Activated naive CD4-positive, alpha-beta T cell treated with anti-CD3 and anti-CD28 coated beads, Interleukin-2, amount 50 U/mL, for 24 hours (primary cell): ENCODE results near the gene CEP290.
A peak's percentile ranks its signal among the peaks of the same experiment; 100 is the strongest.

Source experiments
- H3K27ac Mint-ChIP-seq: one replicate; pipeline ENCODE4 v1.8.0; 2021; ENCODE audit warnings: mild to moderate bottlenecking, mixed read lengths
- H3K27me3 Mint-ChIP-seq: one replicate; pipeline ENCODE4 v1.8.0; 2021; ENCODE audit warnings: mixed read lengths
- H3K36me3 Mint-ChIP-seq: one replicate; pipeline ENCODE4 v1.8.0; 2021; ENCODE audit warnings: mixed read lengths
- H3K4me1 Mint-ChIP-seq: one replicate; pipeline ENCODE4 v1.8.0; 2021; ENCODE audit warnings: mixed read lengths
- H3K4me3 Mint-ChIP-seq: one replicate; pipeline ENCODE4 v1.8.0; 2021; ENCODE audit warnings: mild to moderate bottlenecking, mixed read lengths
- H3K9me3 Mint-ChIP-seq: one replicate; pipeline ENCODE4 v1.8.0; 2021; ENCODE audit warnings: mixed read lengths

CEP290 gene

GRCh38 chr12:88141774-88142609, at the start of gene CEP290, which contains the start of gene TMTC3:
Gene CEP290 (minus strand): TSS chr12:88142088. CDS start chr12:88141307, 781 bp downstream.
Gene TMTC3 (plus strand): TSS chr12:88142307. CDS start chr12:88148316, 6,009 bp downstream.
- no peaks in the 10 kb centered on the region for H3K9me3 Mint-ChIP-seq

GRCh38 chr12:88188180-88188579, 46.3 kb upstream of the CEP290 start:
- H3K36me3 Mint-ChIP-seq = peaks cover 16% of the 10 kb centered on the region
- H3K9me3 Mint-ChIP-seq = no peaks in the 10 kb centered on the region
- H3K27ac Mint-ChIP-seq = no peak overlapping the region
- H3K4me1 Mint-ChIP-seq = no peaks in the 10 kb centered on the region
- H3K4me3 Mint-ChIP-seq = no peak overlapping the region
- no peaks in the 10 kb centered on the region for H3K27me3 Mint-ChIP-seq

More at GRCh38 chr12:88141774-88142609, at the start of gene CEP290, which contains the start of gene TMTC3:
- H3K27ac Mint-ChIP-seq = peak within 1 kb of the TSS; percentile 96
- peak within 1 kb of the TSS; percentile 92 for H3K4me3 Mint-ChIP-seq
- peaks cover 13% of the 10 kb centered on the region for H3K36me3 Mint-ChIP-seq
- H3K4me1 Mint-ChIP-seq = peaks cover 61% of the 10 kb centered on the region
- no peaks in the 10 kb centered on the region for H3K27me3 Mint-ChIP-seq

- Mint-ChIP-seq H3K4me1 (no peaks in the 10 kb centered on the region), H3K9me3 (no peaks in the 10 kb centered on the region), H3K36me3 (peaks cover 19% of the 10 kb centered on the region), H3K27me3 (no peaks in the 10 kb centered on the region), H3K4me3 (no peak overlapping the region), H3K27ac (no peak overlapping the region)
Observed at GRCh38 chr12:88187571-88187970, 45.7 kb upstream of the CEP290 start.

GRCh38 chr12:88185988-88186387, 44.1 kb upstream of the CEP290 start:
- Mint-ChIP-seq H3K27ac (no peak overlapping the region), H3K9me3 (peaks cover 5% of the 10 kb centered on the region), H3K36me3 (peaks cover 30% of the 10 kb centered on the region), H3K4me3 (no peak overlapping the region), H3K27me3 (no peaks in the 10 kb centered on the region), H3K4me1 (no peaks in the 10 kb centered on the region)

- Mint-ChIP-seq H3K27ac (no peak overlapping the region), H3K27me3 (no peaks in the 10 kb centered on the region), H3K4me3 (no peak overlapping the region), H3K9me3 (peaks cover 6% of the 10 kb centered on the region), H3K4me1 (no peaks in the 10 kb centered on the region), H3K36me3 (peaks cover 33% of the 10 kb centered on the region)
Observed at GRCh38 chr12:88185279-88185678, 43.4 kb upstream of the CEP290 start.

- peaks cover 42% of the 10 kb centered on the region for H3K36me3 Mint-ChIP-seq
- H3K9me3 Mint-ChIP-seq = peaks cover 6% of the 10 kb centered on the region
- H3K27me3 Mint-ChIP-seq = no peaks in the 10 kb centered on the region
- H3K4me1 Mint-ChIP-seq = no peaks in the 10 kb centered on the region
- no peak overlapping the region for H3K4me3 Mint-ChIP-seq
- H3K27ac Mint-ChIP-seq = no peak overlapping the region
Observed at GRCh38 chr12:88184196-88184595, 42.3 kb upstream of the CEP290 start.

- peaks cover 49% of the 10 kb centered on the region for H3K36me3 Mint-ChIP-seq
- H3K27ac Mint-ChIP-seq = no peak overlapping the region
- peaks cover 6% of the 10 kb centered on the region for H3K9me3 Mint-ChIP-seq
- no peak overlapping the region for H3K4me3 Mint-ChIP-seq
- H3K4me1 Mint-ChIP-seq = no peaks in the 10 kb centered on the region
- no peaks in the 10 kb centered on the region for H3K27me3 Mint-ChIP-seq
Observed at GRCh38 chr12:88182416-88182815, 40.5 kb upstream of the CEP290 start.

GRCh38 chr12:88181881-88182280, 40.0 kb upstream of the CEP290 start:
- H3K4me1 Mint-ChIP-seq = no peaks in the 10 kb centered on the region
- H3K9me3 Mint-ChIP-seq = peaks cover 6% of the 10 kb centered on the region
- H3K4me3 Mint-ChIP-seq = no peak overlapping the region
- no peaks in the 10 kb centered on the region for H3K27me3 Mint-ChIP-seq
- H3K36me3 Mint-ChIP-seq = peaks cover 52% of the 10 kb centered on the region
- H3K27ac Mint-ChIP-seq = no peak overlapping the region

- Mint-ChIP-seq H3K4me1 (no peaks in the 10 kb centered on the region), H3K9me3 (peaks cover 6% of the 10 kb centered on the region), H3K27me3 (no peaks in the 10 kb centered on the region), H3K4me3 (no peak overlapping the region), H3K36me3 (peaks cover 52% of the 10 kb centered on the region), H3K27ac (no peak overlapping the region)
Observed at GRCh38 chr12:88179436-88180014, 37.6 kb upstream of the CEP290 start.

- Mint-ChIP-seq H3K4me3 (no peak overlapping the region), H3K9me3 (no peaks in the 10 kb centered on the region), H3K36me3 (peaks cover 41% of the 10 kb centered on the region), H3K27me3 (no peaks in the 10 kb centered on the region), H3K4me1 (no peaks in the 10 kb centered on the region), H3K27ac (peak overlapping the region; percentile 14)
Observed at GRCh38 chr12:88175544-88175943, 33.7 kb upstream of the CEP290 start.

GRCh38 chr12:88172844-88173407, 31.0 kb upstream of the CEP290 start:
- no peak overlapping the region for H3K4me3 Mint-ChIP-seq
- no peaks in the 10 kb centered on the region for H3K27me3 Mint-ChIP-seq
- H3K36me3 Mint-ChIP-seq = peaks cover 43% of the 10 kb centered on the region
- H3K4me1 Mint-ChIP-seq = no peaks in the 10 kb centered on the region
- H3K9me3 Mint-ChIP-seq = no peaks in the 10 kb centered on the region
- H3K27ac Mint-ChIP-seq = no peak overlapping the region

- no peak overlapping the region for H3K27ac Mint-ChIP-seq
- H3K4me1 Mint-ChIP-seq = no peaks in the 10 kb centered on the region
- peaks cover 33% of the 10 kb centered on the region for H3K36me3 Mint-ChIP-seq
Observed at GRCh38 chr12:88167384-88167783, 25.5 kb upstream of the CEP290 start.

GRCh38 chr12:88166179-88166578, 24.3 kb upstream of the CEP290 start:
- peaks cover 33% of the 10 kb centered on the region for H3K36me3 Mint-ChIP-seq
- H3K9me3 Mint-ChIP-seq = no peaks in the 10 kb centered on the region
- H3K27me3 Mint-ChIP-seq = no peaks in the 10 kb centered on the region

More at GRCh38 chr12:88167384-88167783, 25.5 kb upstream of the CEP290 start:
- H3K4me3 Mint-ChIP-seq = no peak overlapping the region
- H3K9me3 Mint-ChIP-seq = no peaks in the 10 kb centered on the region
- no peaks in the 10 kb centered on the region for H3K27me3 Mint-ChIP-seq

GRCh38 chr12:88163371-88163770, 21.5 kb upstream of the CEP290 start:
- peaks cover 24% of the 10 kb centered on the region for H3K36me3 Mint-ChIP-seq
- H3K27me3 Mint-ChIP-seq = no peaks in the 10 kb centered on the region
- H3K4me1 Mint-ChIP-seq = no peaks in the 10 kb centered on the region
- H3K4me3 Mint-ChIP-seq = no peak overlapping the region
- no peak overlapping the region for H3K27ac Mint-ChIP-seq
- H3K9me3 Mint-ChIP-seq = no peaks in the 10 kb centered on the region

More at GRCh38 chr12:88166179-88166578, 24.3 kb upstream of the CEP290 start:
- H3K27ac Mint-ChIP-seq = no peak overlapping the region
- no peak overlapping the region for H3K4me3 Mint-ChIP-seq
- H3K4me1 Mint-ChIP-seq = no peaks in the 10 kb centered on the region

- Mint-ChIP-seq H3K4me1 (peaks cover 16% of the 10 kb centered on the region), H3K9me3 (no peaks in the 10 kb centered on the region), H3K27ac (no peak overlapping the region), H3K27me3 (no peaks in the 10 kb centered on the region), H3K36me3 (peaks cover 11% of the 10 kb centered on the region), H3K4me3 (no peak overlapping the region)
Observed at GRCh38 chr12:88156075-88156654, 14.3 kb upstream of the CEP290 start.
